ENCODE measurements around the gene MARCHF3.

The MARCHF3 gene

DNA sequence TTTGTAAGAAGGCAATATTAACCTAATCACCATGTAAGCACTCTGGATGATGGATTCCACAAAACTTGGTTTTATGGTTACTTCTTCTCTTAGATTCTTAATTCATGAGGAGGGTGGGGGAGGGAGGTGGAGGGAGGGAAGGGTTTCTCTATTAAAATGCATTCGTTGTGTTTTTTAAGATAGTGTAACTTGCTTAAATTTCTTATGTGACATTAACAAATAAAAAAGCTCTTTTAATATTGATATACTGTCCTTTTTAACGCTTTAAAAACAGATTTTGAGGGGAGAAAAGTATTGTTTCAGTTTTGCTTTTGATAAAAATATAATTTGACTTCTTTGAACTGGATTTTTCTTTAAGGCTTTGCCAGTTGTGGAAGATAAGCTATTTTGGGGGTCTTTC, 193.6 kb downstream of the MARCHF3 start:
- FAIRE-seq (no peak), DNase-seq (ENCODE audit: insufficient read length, low spot score) (no peak)
- TF ChIP-seq POLR2A (IDR thresholded peaks at IDR 0.05; ENCODE audit: low read depth, low read length) = no peak

- DNase-seq (ENCODE audit: insufficient read length, low spot score) = no peak
- no peak for FAIRE-seq
- no peak for TF ChIP-seq POLR2A (IDR thresholded peaks at IDR 0.05; ENCODE audit: low read depth, low read length)
Observed at GRCh38 chr5:126831156-126831555, 199.2 kb downstream of the MARCHF3 start.

GRCh38 chr5:126830061-126830460, 200.3 kb downstream of the MARCHF3 start:
- FAIRE-seq = no peak
- TF ChIP-seq POLR2A (IDR thresholded peaks at IDR 0.05; ENCODE audit: low read depth, low read length) = no peak
- no peak for DNase-seq (ENCODE audit: insufficient read length, low spot score)

DNA sequence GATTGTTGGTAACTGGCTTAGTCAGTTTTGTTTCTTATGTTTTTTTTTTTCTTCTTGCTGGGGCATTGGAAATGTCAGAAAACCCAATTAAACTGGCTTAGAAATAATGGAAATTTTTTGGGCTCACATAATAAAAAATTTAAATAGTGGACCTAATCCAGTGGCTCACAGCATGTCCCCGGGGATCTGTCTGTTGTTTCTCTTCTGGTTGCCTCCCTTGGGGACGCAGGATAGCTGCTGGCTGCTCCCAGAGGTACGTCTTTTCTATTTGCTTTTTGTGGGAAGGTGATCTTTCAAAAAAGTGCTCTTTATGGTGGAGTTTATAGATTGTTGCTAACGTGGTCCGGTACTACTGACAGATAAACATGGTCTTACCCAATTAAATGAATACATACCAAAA, 201.3 kb downstream of the MARCHF3 start:
- no peak for DNase-seq (ENCODE audit: insufficient read length, low spot score)
- TF ChIP-seq POLR2A (IDR thresholded peaks at IDR 0.05; ENCODE audit: low read depth, low read length) = no peak
- no peak for FAIRE-seq

DNA sequence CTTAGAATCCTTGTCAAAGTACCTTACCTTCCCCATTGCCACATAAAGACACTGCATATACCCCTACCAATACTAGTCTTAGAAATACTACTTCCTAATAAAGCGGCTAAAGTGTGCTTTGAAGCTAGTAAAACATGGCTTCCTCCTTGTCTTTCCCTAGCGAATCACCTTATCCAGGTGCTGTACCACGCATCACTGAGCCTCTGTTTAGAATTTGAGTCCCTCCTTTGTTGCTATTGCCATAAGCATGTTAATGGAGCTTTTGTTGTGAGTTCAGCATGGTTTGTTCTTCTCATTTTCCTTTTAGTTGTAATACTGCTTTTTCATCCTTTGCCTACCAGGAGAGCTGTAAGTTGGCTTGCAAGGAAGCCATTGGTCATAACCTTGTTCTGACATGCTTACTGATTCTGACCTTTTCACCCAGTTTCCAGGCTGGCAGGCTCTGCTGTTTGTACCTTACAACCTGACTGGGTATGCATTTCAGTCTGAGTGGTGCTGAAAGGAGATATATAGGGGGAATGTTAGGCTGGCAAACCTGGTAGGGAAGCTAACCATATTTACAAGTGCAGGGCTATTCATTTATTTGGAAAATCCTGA, 203.6 kb downstream of the MARCHF3 start:
- TF ChIP-seq POLR2A (IDR thresholded peaks at IDR 0.05; ENCODE audit: low read depth, low read length) = no peak
- no peak for DNase-seq (ENCODE audit: insufficient read length, low spot score)
- FAIRE-seq = no peak

DNA sequence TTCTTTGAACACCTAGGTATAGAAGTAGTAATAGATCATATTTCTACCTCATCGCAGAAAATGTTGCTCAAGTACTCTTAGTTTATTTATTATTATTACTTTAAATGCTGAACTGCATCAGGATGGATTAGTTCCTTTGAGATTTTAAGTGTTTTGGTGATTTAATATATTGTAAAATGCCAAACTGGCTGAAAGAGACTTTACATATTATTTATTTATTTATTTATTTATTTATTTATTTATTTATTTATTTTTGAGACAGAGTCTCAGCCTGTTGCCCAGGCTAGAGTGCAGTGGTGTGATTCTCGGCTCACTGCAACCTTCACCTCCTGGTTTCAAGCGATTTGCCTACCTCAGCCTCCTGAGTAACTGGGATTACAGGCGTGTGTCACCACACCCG, 211.1 kb downstream of the MARCHF3 start:
- DNase-seq (ENCODE audit: insufficient read length, low spot score) (no peak), FAIRE-seq (no peak)
- no peak for TF ChIP-seq POLR2A (IDR thresholded peaks at IDR 0.05; ENCODE audit: low read depth, low read length)

DNA sequence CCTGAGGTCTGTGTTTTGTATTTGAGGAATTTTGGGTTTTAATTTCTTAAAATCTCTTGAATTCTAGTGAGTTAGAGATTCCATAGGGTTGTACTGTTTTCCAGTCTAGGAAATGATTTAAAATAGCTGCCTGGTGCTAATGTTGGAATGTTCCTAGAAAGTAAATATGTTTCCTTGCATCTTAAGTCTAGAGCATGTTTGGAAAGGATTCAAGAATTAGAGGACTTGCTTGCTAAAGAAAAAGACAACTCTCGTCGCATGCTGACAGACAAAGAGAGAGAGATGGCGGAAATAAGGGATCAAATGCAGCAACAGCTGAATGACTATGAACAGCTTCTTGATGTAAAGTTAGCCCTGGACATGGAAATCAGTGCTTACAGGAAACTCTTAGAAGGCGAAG, 211.6 kb downstream of the MARCHF3 start:
- no peak for DNase-seq (ENCODE audit: insufficient read length, low spot score)
- TF ChIP-seq POLR2A (IDR thresholded peaks at IDR 0.05; ENCODE audit: low read depth, low read length) = no peak
- FAIRE-seq = peak; percentile 15

Measured in H54 (cell line).